ENCODE measurements around the gene JAKMIP1. TPM values are rescaled to one million over a fixed set of nuclear protein-coding genes. Genes with fewer than 3 reads are reported as not detected.

Gene JAKMIP1
- total RNA-seq, 1 donor: not detected

DNA sequence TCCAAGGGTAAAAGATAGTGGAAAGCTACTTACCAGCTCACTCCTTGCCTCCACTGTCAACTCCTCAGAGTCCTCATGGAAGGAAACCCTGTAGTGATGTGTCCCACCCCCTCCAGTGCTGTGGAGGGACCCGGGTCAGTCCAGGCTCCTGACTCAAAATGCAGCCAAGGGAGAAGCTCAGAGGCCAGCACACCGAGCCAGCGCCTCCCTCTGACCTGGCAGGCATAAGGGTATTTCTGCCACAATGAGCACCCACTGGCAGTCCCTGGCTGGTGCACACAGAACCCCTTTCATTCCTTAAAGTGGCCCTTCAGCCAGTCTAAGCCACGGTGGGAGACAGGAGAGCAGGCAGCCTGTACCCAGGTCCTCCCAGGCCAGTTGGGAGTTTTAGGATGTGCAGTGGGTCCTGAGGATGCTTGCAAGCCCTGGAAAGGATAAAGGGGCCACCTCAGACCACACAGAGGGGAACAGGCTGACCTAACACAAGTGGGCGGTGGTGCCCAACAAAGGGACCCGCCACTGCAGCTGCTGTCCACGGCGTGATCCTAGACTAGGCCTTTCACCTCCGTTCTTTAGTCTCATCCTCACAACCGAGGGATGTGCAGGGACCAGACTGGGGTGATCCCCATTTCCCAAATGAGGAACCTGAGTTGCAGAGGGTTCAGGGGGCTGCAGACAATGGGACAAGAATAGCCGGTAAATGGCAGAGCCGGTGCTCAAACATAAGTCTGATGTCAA lies 5.7 kb downstream of the JAKMIP1 start:
- H3K36me3 ChIP-seq (ENCODE audit: insufficient read depth, low read length): no peaks in the 10 kb centered on the region
- H3K4me1 ChIP-seq (ENCODE audit: insufficient read depth, low read length): no peaks in the 10 kb centered on the region
- H3K4me3 ChIP-seq (ENCODE audit: insufficient read depth, low read length): no peak overlapping the region
- H3K4me2 ChIP-seq (ENCODE audit: insufficient read depth, low read length): no peak overlapping the region
- H3K79me2 ChIP-seq (ENCODE audit: insufficient read depth, low read length): no peaks in the 10 kb centered on the region
- no peak for DNase-seq (ENCODE audit: insufficient read length, low spot score, missing footprints)
- no peak for TF ChIP-seq CTCF (IDR thresholded peaks at IDR 0.05; ENCODE audit: extremely low read depth, low read depth, low read length)
- H3K27me3 ChIP-seq (ENCODE audit: insufficient read depth, low read length): peaks cover 14% of the 10 kb centered on the region
- no peak overlapping the region for H3K27ac ChIP-seq (ENCODE audit: low read depth, low read length)
- no peaks in the 10 kb centered on the region for H4K20me1 ChIP-seq (ENCODE audit: insufficient read depth, low read length)
- no peaks in the 10 kb centered on the region for H3K9me3 ChIP-seq (ENCODE audit: low read depth, low read length)
- no peak overlapping the region for H2AFZ ChIP-seq (ENCODE audit: low read length)

GRCh38 chr4:6193399-6193798 lies 7.0 kb downstream of the JAKMIP1 start:
- Histone ChIP-seq H3K27me3 (ENCODE audit: insufficient read depth, low read length) (peaks cover 9% of the 10 kb centered on the region), H3K36me3 (ENCODE audit: insufficient read depth, low read length) (no peaks in the 10 kb centered on the region), H4K20me1 (ENCODE audit: insufficient read depth, low read length) (no peaks in the 10 kb centered on the region)

DNA sequence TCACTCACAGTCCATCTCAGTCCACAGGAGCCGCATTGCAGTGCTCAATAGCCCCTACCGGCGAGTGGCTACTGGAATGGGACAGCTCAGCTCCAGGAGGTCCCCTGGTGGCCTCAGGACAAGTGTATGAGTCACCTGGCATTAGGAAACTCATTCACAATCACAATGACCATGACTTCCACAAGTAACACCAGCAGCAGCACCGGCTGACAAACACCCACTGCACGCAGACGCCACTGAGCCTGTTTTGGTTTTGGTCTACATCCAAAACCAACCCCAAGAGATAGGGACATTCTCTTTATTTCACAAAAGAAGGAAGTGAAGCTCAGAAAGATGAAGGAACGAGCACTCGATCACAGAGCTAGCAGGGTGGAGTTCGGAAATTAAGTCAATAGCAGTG lies 8.1 kb downstream of the JAKMIP1 start:
- no peak for DNase-seq (ENCODE audit: insufficient read length, low spot score, missing footprints)
- TF ChIP-seq CTCF (IDR thresholded peaks at IDR 0.05; ENCODE audit: extremely low read depth, low read depth, low read length): no peak
- no peaks in the 10 kb centered on the region for H3K9me3 ChIP-seq (ENCODE audit: low read depth, low read length)
- H3K4me1 ChIP-seq (ENCODE audit: insufficient read depth, low read length): no peaks in the 10 kb centered on the region
- H3K36me3 ChIP-seq (ENCODE audit: insufficient read depth, low read length): no peaks in the 10 kb centered on the region
- no peak overlapping the region for H2AFZ ChIP-seq (ENCODE audit: low read length)
- no peaks in the 10 kb centered on the region for H3K79me2 ChIP-seq (ENCODE audit: insufficient read depth, low read length)
- H3K4me2 ChIP-seq (ENCODE audit: insufficient read depth, low read length): no peak overlapping the region
- H4K20me1 ChIP-seq (ENCODE audit: insufficient read depth, low read length): no peaks in the 10 kb centered on the region
- H3K27ac ChIP-seq (ENCODE audit: low read depth, low read length): no peak overlapping the region
- no peak overlapping the region for H3K4me3 ChIP-seq (ENCODE audit: insufficient read depth, low read length)
- peaks cover 3% of the 10 kb centered on the region for H3K27me3 ChIP-seq (ENCODE audit: insufficient read depth, low read length)

More at GRCh38 chr4:6193399-6193798, 7.0 kb downstream of the JAKMIP1 start:
- Histone ChIP-seq H3K4me2 (ENCODE audit: insufficient read depth, low read length) (no peak overlapping the region), H3K79me2 (ENCODE audit: insufficient read depth, low read length) (no peaks in the 10 kb centered on the region), H3K4me3 (ENCODE audit: insufficient read depth, low read length) (no peak overlapping the region), H2AFZ (ENCODE audit: low read length) (no peak overlapping the region), H3K9me3 (ENCODE audit: low read depth, low read length) (no peaks in the 10 kb centered on the region), H3K4me1 (ENCODE audit: insufficient read depth, low read length) (no peaks in the 10 kb centered on the region), H3K27ac (ENCODE audit: low read depth, low read length) (no peak overlapping the region)
- no peak for DNase-seq (ENCODE audit: insufficient read length, low spot score, missing footprints)
- no peak for TF ChIP-seq CTCF (IDR thresholded peaks at IDR 0.05; ENCODE audit: extremely low read depth, low read depth, low read length)

GRCh38 chr4:6191448-6192130 lies 8.8 kb downstream of the JAKMIP1 start:
- Histone ChIP-seq H4K20me1 (ENCODE audit: insufficient read depth, low read length) (no peaks in the 10 kb centered on the region), H3K79me2 (ENCODE audit: insufficient read depth, low read length) (no peaks in the 10 kb centered on the region), H3K36me3 (ENCODE audit: insufficient read depth, low read length) (no peaks in the 10 kb centered on the region), H3K4me3 (ENCODE audit: insufficient read depth, low read length) (no peak overlapping the region), H2AFZ (ENCODE audit: low read length) (no peak overlapping the region), H3K27me3 (ENCODE audit: insufficient read depth, low read length) (peaks cover 3% of the 10 kb centered on the region), H3K27ac (ENCODE audit: low read depth, low read length) (no peak overlapping the region), H3K4me1 (ENCODE audit: insufficient read depth, low read length) (no peaks in the 10 kb centered on the region), H3K4me2 (ENCODE audit: insufficient read depth, low read length) (no peak overlapping the region), H3K9me3 (ENCODE audit: low read depth, low read length) (no peaks in the 10 kb centered on the region)
- DNase-seq (ENCODE audit: insufficient read length, low spot score, missing footprints): no peak
- TF ChIP-seq CTCF (IDR thresholded peaks at IDR 0.05; ENCODE audit: extremely low read depth, low read depth, low read length): no peak
